ENCODE measurements around the gene PBX1.

The PBX1 gene

DNA sequence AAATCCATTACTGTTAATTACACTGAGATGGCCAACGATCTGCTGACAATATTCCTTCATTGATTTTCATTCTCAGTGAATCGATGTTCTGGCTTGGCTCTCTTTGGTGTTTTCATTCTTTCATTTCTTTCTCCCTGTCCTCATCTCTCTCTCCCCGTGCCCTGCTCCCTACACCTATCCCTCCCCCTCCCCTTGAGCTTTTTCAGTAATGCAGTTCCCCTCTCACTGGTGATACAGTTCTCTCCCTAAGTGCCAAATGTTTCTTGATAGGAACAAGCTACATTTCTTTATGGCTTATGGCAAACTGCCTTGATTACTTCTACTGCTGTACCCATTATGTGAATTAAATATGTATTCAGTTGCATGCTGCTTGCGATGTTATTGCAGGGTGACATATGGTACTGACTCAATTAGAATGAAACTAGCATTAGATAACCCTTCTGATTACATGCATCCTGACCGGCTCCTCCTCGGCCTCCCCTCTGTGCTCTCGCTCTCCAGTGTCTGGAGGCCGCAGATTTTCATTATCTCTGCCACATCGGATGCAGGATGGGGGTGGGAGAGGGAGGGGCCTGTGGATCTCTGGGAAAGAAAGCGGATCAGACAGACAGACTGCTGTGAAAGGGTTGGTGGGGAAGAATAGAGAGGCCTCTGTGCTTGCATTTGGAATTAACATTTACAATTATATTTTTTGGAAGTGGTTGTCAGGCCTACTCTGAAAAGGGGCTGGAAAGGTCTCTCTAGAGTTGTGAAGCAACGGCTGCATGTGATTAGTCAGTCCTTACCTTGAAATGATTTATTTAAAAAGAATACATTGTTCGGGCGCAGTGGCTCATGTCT is 130.9 kb downstream of the PBX1 start:
- FAIRE-seq, result no peak
- DNase-seq (ENCODE audit: insufficient read length, low spot score), result no peak

DNA sequence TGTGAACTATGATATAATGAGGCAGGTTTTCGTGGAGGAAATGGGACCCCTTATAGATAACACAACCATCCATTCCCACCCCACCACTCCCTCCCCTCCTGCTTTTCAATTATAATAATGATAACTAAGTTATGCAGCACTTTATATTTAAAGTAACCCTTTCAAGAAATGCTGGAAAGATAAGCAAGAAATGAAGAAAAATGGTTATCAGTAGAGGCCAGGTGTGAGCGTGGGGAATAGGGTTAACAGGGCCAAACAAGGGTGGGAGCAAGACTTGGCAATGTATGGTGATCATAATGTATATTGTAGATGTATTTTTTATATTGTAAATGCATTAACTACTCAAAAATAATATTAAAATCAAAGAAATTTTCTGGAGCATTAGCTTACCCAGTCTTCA is 133.4 kb downstream of the PBX1 start:
- no peak for FAIRE-seq
- DNase-seq (ENCODE audit: insufficient read length, low spot score), result no peak

DNA sequence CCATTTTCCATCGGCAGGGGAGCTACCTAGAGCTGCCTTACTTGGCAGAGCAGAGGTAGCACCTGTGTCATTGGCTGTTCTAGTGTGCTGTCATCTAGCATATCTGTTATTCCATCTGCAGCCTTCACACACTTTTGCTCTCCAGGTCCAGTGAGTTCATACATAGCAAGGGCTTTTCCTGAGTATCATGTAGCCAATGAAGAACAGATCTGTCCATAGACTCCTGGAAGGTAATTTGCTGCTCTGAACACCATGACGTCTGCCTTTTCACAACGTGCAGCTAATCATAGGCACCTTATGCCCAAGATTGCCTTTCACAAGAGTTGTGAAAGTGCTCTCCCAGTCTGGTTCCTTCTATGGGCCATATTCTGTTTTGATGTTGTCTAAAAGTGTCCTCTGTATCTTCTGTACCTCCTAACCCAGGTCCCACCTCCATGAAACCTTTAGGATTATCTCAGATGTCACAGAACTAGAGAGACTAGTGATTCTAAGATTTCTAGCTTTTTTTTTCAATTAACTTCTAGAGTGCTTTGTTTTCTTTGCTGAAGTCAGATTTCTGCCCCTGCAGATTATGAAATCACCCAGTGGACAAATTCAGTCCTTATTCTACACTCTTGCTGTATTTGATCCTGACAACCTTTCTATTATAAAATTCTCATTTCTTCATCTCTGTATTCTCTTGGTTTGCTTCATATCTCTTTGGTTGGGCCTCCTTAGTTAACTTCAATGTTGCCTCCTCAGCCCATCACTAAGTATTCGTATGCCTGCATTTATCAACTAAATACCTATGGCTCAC is 134.8 kb downstream of the PBX1 start:
- FAIRE-seq, result no peak
- no peak for DNase-seq (ENCODE audit: insufficient read length, low spot score)

DNA sequence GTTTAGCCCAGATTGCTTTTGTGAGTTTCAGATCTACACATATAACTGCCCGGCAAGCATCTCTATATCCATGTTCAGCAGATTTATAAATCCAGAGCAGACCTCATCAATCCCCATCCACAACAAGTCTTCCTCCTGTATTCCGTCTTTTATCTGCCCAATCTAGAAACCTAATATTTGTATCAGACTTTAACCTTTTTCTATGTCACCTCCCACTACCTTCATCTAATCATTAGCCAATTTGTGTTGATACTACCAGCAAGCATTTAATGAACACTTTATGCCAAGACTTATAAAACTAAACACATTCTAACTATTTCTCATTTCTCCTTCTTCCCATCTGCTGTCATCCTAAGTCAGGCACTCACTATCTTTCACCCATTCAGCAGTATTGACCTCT is 135.5 kb downstream of the PBX1 start:
- no peak for FAIRE-seq
- DNase-seq (ENCODE audit: insufficient read length, low spot score), result no peak

DNA sequence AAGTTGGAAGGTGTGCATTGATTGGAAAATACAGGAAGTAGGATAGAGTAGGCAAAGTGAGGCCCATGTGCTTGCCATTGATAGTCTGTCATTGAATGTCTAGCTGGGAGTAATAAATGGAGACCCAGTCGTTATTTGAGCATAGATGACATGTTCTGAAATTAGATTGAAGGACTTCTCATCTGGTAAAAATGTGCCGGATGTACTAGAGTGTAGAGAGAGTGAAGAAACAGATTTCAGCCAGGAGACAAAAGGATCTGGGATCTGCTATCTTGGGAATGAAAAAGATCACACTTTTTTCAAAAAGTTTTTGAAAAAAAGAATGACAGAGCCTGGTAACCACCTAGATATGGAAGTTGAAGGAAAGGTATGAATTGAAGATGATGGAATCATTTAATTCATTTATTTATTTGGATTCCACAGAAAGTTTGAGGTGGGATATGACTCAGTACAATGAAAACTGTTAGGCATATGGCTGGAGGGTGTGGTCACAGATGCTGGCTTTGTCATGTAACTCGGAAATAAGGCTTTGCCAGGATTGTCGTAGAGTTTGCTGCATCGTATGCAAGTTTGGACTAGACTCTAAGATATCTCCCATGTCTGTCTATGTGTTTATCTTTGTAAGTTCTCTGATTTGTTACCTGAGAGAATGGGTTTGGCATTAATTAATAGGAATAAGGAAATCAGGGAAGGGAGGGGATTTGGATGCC is 137.1 kb downstream of the PBX1 start:
- no peak for DNase-seq (ENCODE audit: insufficient read length, low spot score)
- no peak for FAIRE-seq

DNA sequence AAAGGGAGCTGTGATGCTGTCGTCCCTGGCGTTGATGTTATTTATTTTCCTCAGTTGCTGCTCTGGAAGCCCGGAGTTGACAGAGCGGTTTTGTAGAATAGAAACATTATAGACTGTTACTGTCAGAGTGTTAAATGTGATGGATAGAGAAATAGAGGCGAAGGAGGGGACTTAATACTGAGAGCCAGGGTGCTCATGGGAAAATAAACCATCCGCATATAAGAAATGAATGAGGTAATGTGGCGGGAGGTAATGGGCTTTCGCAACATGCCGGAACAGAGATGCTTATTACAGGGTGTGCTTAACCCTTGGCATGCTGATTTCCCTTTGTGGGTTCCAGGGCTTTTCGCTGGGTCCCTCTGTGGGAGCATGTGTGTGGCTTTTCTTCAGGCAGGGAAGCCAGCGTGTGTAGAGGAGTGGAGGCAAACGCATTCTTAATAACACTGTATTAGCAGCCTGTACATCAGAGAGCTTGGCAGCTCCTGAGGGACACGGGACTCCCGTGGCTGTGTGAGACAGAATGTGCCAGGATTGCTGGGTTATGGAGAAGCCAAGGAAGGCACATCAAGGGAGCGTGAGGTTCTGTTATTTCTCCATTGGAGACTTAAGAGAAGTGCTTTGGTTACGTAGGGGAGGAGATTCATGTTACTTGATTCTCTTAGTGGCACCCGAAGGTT is 141.0 kb downstream of the PBX1 start:
- FAIRE-seq, result no peak
- DNase-seq (ENCODE audit: insufficient read length, low spot score), result no peak

DNA sequence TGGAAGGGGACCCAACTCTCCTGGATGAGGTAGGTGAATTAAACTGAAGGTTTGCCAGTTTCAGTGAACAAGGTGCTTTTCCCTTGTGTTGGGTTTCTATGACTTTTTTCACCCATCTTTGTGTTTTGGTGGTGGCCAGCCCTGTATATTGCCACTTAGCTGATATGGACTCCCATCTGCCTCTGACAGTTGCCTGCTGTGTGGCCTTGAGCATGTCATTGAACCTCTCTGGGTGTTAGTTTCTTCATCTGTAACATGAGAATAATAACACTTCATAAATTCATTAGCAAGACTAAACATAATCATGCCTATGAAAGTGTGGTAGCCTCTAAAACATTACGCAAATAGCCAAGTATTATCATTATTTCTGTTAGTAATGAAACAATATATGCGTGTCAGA is 141.7 kb downstream of the PBX1 start:
- FAIRE-seq (no peak), DNase-seq (ENCODE audit: insufficient read length, low spot score) (no peak)

GRCh38 chr1:164701189-164701761 is 142.3 kb downstream of the PBX1 start:
- FAIRE-seq (no peak), DNase-seq (ENCODE audit: insufficient read length, low spot score) (no peak)

- DNase-seq (ENCODE audit: insufficient read length, low spot score) (no peak), FAIRE-seq (no peak)
Measured at GRCh38 chr1:164702216-164702615, 143.2 kb downstream of the PBX1 start.

GRCh38 chr1:164702664-164703063 is 143.7 kb downstream of the PBX1 start:
- no peak for FAIRE-seq
- no peak for DNase-seq (ENCODE audit: insufficient read length, low spot score)

DNA sequence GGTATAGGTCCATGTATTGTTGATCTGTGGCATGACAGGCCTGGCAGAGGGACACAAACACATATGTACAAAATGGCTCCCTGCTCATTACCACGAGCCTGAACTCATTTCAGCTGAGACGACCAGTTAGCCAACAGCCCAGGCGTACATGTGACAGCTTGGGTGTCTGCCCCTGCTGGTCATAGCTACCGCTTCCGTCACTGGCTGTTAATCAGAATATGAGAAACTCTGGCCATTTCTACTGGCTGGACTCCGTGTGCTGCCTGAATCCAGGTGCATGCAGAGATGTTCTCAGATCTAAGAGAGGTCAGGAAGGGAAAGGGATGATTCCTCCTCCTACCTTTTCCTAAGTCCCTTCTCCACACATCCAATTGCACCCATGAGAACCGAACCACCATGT is 144.5 kb downstream of the PBX1 start:
- FAIRE-seq, result no peak
- DNase-seq (ENCODE audit: insufficient read length, low spot score), result no peak

- FAIRE-seq (no peak), DNase-seq (ENCODE audit: insufficient read length, low spot score) (no peak)
Measured at GRCh38 chr1:164703960-164704411, 145.0 kb downstream of the PBX1 start.

DNA sequence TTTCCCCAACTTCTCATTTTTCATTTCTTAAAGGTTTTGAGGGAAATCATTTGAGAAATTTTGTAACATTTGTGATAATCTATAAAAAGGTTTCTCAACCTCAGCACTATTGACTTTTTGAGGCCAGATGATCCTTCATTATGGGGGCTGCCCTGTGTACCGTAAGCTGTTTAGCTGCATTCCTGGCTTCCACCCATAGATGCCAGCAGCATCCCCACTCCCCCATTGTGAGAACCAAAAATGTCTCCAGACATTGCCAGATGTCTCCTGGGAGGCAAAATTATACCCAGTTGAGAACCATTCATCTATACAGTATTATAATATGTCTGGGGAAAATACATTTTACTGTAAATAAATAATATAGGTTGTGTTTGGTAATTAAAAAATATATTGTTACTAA is 146.0 kb downstream of the PBX1 start:
- DNase-seq (ENCODE audit: insufficient read length, low spot score), result no peak

DNA sequence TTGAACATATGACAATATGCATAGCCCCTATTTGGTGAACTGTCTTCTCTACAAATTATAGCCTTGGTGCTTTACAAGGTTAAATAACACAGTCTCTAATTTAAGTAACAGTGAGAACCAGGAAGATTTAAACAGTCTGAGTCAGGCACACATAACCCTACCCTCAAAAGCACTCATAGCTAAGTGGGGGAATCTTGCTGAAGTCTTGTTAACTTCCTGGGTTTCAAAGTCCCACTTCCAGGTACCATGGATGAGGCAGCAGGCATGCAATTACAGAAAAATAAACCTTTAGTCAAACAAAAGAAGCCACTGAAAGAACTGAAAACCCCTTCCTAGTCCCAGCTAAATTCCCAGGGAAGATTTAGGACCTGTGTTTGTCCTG is 147.6 kb downstream of the PBX1 start:
- FAIRE-seq (no peak), DNase-seq (ENCODE audit: insufficient read length, low spot score) (no peak)

More for the DNA sequence above, 146.0 kb downstream of the PBX1 start:
- FAIRE-seq, result no peak

DNA sequence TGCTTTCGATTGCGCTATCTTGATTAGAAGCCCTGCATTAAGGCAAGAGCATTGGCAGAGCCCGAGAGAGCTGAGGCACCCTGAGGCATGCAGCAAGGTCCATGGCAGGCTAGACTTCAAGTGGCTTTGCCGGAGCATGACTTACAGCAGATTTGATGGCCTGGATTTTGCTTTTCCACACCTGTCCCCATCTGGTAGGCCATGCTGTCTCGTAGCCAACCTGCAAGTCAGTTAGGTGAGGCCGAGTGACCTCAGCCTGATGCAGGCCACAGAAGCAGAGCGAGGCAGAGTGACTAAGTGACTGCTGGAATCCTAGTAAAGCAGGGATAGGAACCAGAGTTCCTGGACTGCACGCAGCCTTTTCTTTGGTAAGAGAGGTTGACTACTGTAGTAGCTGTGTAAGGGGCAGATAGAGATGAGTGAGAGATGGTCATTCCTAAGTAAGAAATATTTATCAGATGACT is 148.9 kb downstream of the PBX1 start:
- FAIRE-seq, result no peak
- peak; percentile 15 for DNase-seq (ENCODE audit: insufficient read length, low spot score)

GRCh38 chr1:164708596-164708995 is 149.6 kb downstream of the PBX1 start:
- no peak for FAIRE-seq
- no peak for DNase-seq (ENCODE audit: insufficient read length, low spot score)

DNA sequence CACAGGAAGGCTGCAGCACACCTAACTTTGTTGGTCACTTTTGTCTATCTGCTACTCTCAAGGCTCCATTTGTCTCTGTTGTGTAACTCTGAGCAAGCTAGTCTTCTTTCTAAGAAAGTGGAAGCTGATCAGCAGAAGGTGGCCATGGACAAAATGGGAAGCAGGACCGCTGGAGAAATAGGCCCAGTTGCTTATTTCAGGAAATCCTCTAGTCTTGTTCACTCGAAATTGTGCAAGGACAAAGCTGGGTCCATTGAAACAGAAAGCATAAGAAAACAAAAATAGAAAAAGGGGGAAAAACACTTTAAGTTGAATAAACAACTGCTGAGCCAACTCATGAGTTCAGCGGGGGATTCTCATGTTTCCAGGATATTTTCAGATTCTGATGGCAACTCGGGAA is 150.1 kb downstream of the PBX1 start:
- DNase-seq (ENCODE audit: insufficient read length, low spot score), result no peak
- no peak for FAIRE-seq

DNA sequence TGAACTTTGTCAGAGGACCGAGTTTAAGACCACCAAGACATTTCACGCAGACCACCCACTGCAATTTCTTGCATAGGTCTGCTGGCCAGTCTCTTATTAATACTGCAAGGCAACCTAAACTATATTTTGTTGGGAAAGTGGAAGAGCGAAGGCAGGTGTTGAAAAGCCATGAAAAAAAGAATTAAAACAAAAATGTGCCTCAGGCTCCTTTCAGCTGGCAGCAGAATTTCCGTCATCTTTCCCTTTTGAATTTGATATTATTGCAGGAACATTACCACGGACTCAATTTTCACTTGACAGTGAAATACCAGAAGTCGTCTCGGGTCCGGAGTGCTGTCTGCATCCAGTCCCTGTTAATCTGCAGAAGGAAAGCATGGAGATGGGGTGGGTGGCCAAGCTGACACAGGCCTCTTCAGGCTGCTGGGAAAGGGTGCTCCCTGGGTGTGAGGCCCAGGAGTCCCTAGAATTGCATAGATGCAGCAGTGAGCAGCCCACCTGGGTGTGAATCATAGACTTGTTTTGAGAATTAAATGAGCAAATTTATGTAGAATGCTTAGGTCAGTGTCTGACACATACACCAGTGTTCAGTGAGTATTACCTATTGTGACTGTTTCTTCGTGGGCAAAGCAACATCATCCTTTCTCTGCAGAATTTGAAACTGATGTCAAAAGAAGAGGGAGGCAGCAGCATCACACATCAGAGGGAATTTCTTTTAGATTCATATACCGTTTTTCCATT is 150.7 kb downstream of the PBX1 start:
- FAIRE-seq (no peak), DNase-seq (ENCODE audit: insufficient read length, low spot score) (no peak)

GRCh38 chr1:164712131-164713036 is 153.4 kb downstream of the PBX1 start:
- DNase-seq (ENCODE audit: insufficient read length, low spot score), result no peak
- FAIRE-seq, result no peak
